H1 (cell line): ENCODE measurements around the gene TBCD. TPM values are rescaled to one million over a fixed set of nuclear protein-coding genes. Genes with fewer than 3 reads are reported as not detected.
A peak's percentile ranks its signal among the peaks of the same experiment; 100 is the strongest.

ENCODE experiments used
- CTCF ChIA-PET: fragments of 300-600 bp; sonication (Branson Sonifier 250); formaldehyde crosslinking; loops from one replicate; lab custom pipeline; 2021; ENCODE audit not compliant: partially characterized antibody; lab: Charles Lee
- POLR2A ChIA-PET: fragments of 300-600 bp; sonication (Branson Sonifier 250); formaldehyde crosslinking; loops from one replicate; lab custom pipeline; 2021; ENCODE audit warnings: inconsistent platforms; ENCODE audit not compliant: partially characterized antibody; lab: Charles Lee
- DNase-seq, 2 experiments: peaks; one replicate each; pipeline versions ENCODE4 v3.0.0 to v3.0.0-alpha.2; 2010 to 2022; ENCODE audit warnings: low spot score in 2 of 2, low read depth in 1 of 2, mixed read lengths in 1 of 2
- FAIRE-seq: peaks from 2 replicates; lab custom pipeline; 2011; peaks lifted over from hg19 to GRCh38; lab: Jason Lieb, UNC
- H2AFZ ChIP-seq: 2 replicates; pipeline ENCODE4 v1.8.1; 2012; ENCODE audit warnings: low read length, inconsistent platforms
- H2AK5ac ChIP-seq: 2 replicates; pipeline ENCODE4 v1.6.1; 2013; ENCODE audit warnings: low read depth, low read length
- H2BK120ac ChIP-seq: replicated peaks from 2 replicates; pipeline ENCODE3; 2013; ENCODE audit warnings: low read depth, low read length, inconsistent platforms
- H2BK12ac ChIP-seq: 2 replicates; pipeline ENCODE4 v1.6.1; 2013; ENCODE audit warnings: low read depth, low read length
- H2BK15ac ChIP-seq: 2 replicates; pipeline ENCODE4 v1.6.1; 2013; ENCODE audit warnings: low read length
- H2BK20ac ChIP-seq: 2 replicates; pipeline ENCODE4 v1.6.1; 2013; ENCODE audit warnings: low read length
- H2BK5ac ChIP-seq: 2 replicates; pipeline ENCODE4 v1.6.1; 2013; ENCODE audit warnings: low read depth, low read length
- H3K14ac ChIP-seq: 2 replicates; pipeline ENCODE4 v1.6.1; 2013; ENCODE audit warnings: inconsistent platforms; ENCODE audit not compliant: insufficient read length
- H3K18ac ChIP-seq: 2 replicates; pipeline ENCODE4 v1.6.1; 2013; ENCODE audit warnings: low read length; ENCODE audit errors: extremely low read depth
- H3K23ac ChIP-seq: 2 replicates; pipeline ENCODE4 v1.6.1; 2013; ENCODE audit warnings: inconsistent platforms; ENCODE audit not compliant: insufficient read length
- H3K23me2 ChIP-seq: 2 replicates; pipeline ENCODE4 v1.6.1; 2013; ENCODE audit warnings: low read depth, low read length
- H3K27ac ChIP-seq: 2 replicates; pipeline ENCODE4 v1.6.1; 2011; ENCODE audit warnings: low read depth, low read length, inconsistent platforms
- H3K27me3 ChIP-seq, 4 experiments: replicated peaks in 1 of 4; 1 replicate in 1 of 4; 2 replicates in 3 of 4; pipeline versions ENCODE4 v1.6.1 to v1.8.1; 2011 to 2013; ENCODE audit warnings: low read length in 3 of 4, mild to moderate bottlenecking in 3 of 4, inconsistent platforms in 2 of 4, mixed read lengths in 2 of 4, moderate library complexity in 1 of 4; ENCODE audit not compliant: control insufficient read depth in 3 of 4, insufficient read depth in 3 of 4; ENCODE audit errors: extremely low read depth in 1 of 4
- H3K36me3 ChIP-seq, 4 experiments: 2 replicates each; pipeline versions ENCODE4 v1.6.1 to v1.8.1; 2011 to 2013; ENCODE audit warnings: mild to moderate bottlenecking in 4 of 4, low read length in 3 of 4, moderate library complexity in 2 of 4, control low read depth in 1 of 4, inconsistent platforms in 1 of 4; ENCODE audit not compliant: insufficient read depth in 4 of 4, control insufficient read depth in 2 of 4
- H3K4ac ChIP-seq: replicated peaks from 2 replicates; pipeline ENCODE3; 2013; ENCODE audit warnings: low read length, low read depth, mixed read lengths, inconsistent platforms; ENCODE audit not compliant: insufficient read length
- H3K4me1 ChIP-seq, 4 experiments: replicated peaks in 1 of 4; 1 replicate in 1 of 4; 2 replicates in 3 of 4; pipeline versions ENCODE4 v1.6.1 to v1.8.1; 2011 to 2013; ENCODE audit warnings: low read length in 3 of 4, inconsistent platforms in 2 of 4, mixed read lengths in 1 of 4; ENCODE audit not compliant: insufficient read depth in 4 of 4, control insufficient read depth in 3 of 4
- H3K4me2 ChIP-seq, 2 experiments: 2 replicates each; pipeline versions ENCODE4 v1.6.1 to v1.8.1; 2011 to 2013; ENCODE audit warnings: low read depth in 2 of 2, low read length in 2 of 2, control low read depth in 1 of 2, inconsistent platforms in 1 of 2, mild to moderate bottlenecking in 1 of 2; ENCODE audit not compliant: insufficient read depth in 1 of 2
- H3K4me3 ChIP-seq, 4 experiments: fragments of 200-600, 300-600 bp in 1 of 4; sonication (generic), shearing (Covaris generic), sonication (Bioruptor Twin) in 1 of 4; 2 replicates each; pipeline versions ENCODE4 v1.5.1 to v1.8.1; 2011 to 2016; ENCODE audit warnings: low read length in 4 of 4, low read depth in 3 of 4, control low read depth in 2 of 4, inconsistent platforms in 2 of 4, mild to moderate bottlenecking in 2 of 4, mixed read lengths in 1 of 4, moderate library complexity in 1 of 4; ENCODE audit not compliant: insufficient read depth in 2 of 4; ENCODE audit errors: extremely low read depth in 1 of 4
- H3K56ac ChIP-seq: replicated peaks from 2 replicates; pipeline ENCODE3; 2013; ENCODE audit warnings: low read depth, mild to moderate bottlenecking, mixed read lengths, low read length, inconsistent platforms; ENCODE audit not compliant: insufficient read length
- H3K79me1 ChIP-seq: 2 replicates; pipeline ENCODE4 v1.6.1; 2013; ENCODE audit warnings: low read depth, low read length, control low read depth
- H3K79me2 ChIP-seq, 2 experiments: 2 replicates each; pipeline versions ENCODE4 v1.6.1 to v1.8.1; 2012 to 2013; ENCODE audit warnings: low read length in 2 of 2, mild to moderate bottlenecking in 2 of 2, inconsistent platforms in 1 of 2; ENCODE audit not compliant: insufficient read depth in 2 of 2, control insufficient read depth in 1 of 2
- H3K9ac ChIP-seq, 4 experiments: replicated peaks in 1 of 4; 1 replicate in 1 of 4; 2 replicates in 3 of 4; pipeline versions ENCODE4 v1.6.1 to v1.8.1; 2011 to 2013; ENCODE audit warnings: low read depth in 3 of 4, low read length in 3 of 4, control low read depth in 2 of 4, mild to moderate bottlenecking in 2 of 4, moderate library complexity in 2 of 4, inconsistent platforms in 1 of 4; ENCODE audit errors: extremely low read depth in 1 of 4
- H3K9me3 ChIP-seq, 2 experiments: 2 replicates each; pipeline versions ENCODE4 v1.6.1 to v1.8.1; 2012 to 2013; ENCODE audit warnings: mild to moderate bottlenecking in 2 of 2, moderate library complexity in 2 of 2, control low read depth in 1 of 2, inconsistent platforms in 1 of 2, low read depth in 1 of 2, low read length in 1 of 2, mixed read lengths in 1 of 2; ENCODE audit not compliant: insufficient read depth in 2 of 2
- H4K20me1 ChIP-seq, 2 experiments: replicated peaks in 1 of 2; 2 replicates each; pipeline versions ENCODE3 to v1.8.1; 2011 to 2013; ENCODE audit warnings: inconsistent platforms in 2 of 2, low read length in 2 of 2, mild to moderate bottlenecking in 1 of 2; ENCODE audit not compliant: insufficient read depth in 2 of 2, control insufficient read depth in 1 of 2
- H4K5ac ChIP-seq: 2 replicates; pipeline ENCODE4 v1.6.1; 2013; ENCODE audit warnings: low read length, low read depth, mixed read lengths, inconsistent platforms; ENCODE audit not compliant: insufficient read length
- H4K8ac ChIP-seq: 2 replicates; pipeline ENCODE4 v1.8.0; 2013; ENCODE audit warnings: mild to moderate bottlenecking, moderate library complexity, low read length, inconsistent platforms; ENCODE audit not compliant: insufficient read depth; ENCODE audit errors: extremely low read depth
- H4K91ac ChIP-seq: replicated peaks from 2 replicates; pipeline ENCODE3; 2013; ENCODE audit warnings: low read length, mixed read lengths, inconsistent platforms; ENCODE audit not compliant: insufficient read length
- CBX5 ChIP-seq: fragments of 300-800, 300-1000 bp; sonication (generic); IDR thresholded peaks from 2 replicates; pipeline ENCODE4 v1.7.1; 2016; ENCODE audit warnings: antibody characterized with exemption, low read length, low read depth
- GABPA ChIP-seq: IDR thresholded peaks from 2 replicates; pipeline ENCODE4 v1.6.1; 2011; ENCODE audit warnings: mild to moderate bottlenecking, low read length, moderate library complexity, borderline replicate concordance; ENCODE audit not compliant: insufficient read depth
- GTF2F1 ChIP-seq: IDR thresholded peaks from 2 replicates; pipeline ENCODE4 v1.6.1; 2012; ENCODE audit warnings: low read depth, low read length, improper control_type of control experiment, borderline replicate concordance
- KDM5A ChIP-seq: fragments of 200-600 bp; IDR thresholded peaks from 2 replicates; pipeline ENCODE4 v1.7.1; 2012; ENCODE audit warnings: mild to moderate bottlenecking, low read length, inconsistent platforms, mixed read lengths
- SIN3A ChIP-seq, 2 experiments: IDR thresholded peaks in 1 of 2; conservative IDR thresholded peaks in 1 of 2; 2 replicates each; pipeline ENCODE4 v1.6.1; 2011 to 2012; ENCODE audit warnings: low read length in 2 of 2, improper control_type of control experiment in 1 of 2, low read depth in 1 of 2, mild to moderate bottlenecking in 1 of 2
- WGBS, 2 experiments: shearing (Covaris generic) in 1 of 2; methylation state at CpG; one replicate each; pipeline versions ENCODE4 v1.1.6 to v1.1.7; 2013 to 2015; ENCODE audit warnings: low lambda C conversion rate in 2 of 2, mixed read lengths in 2 of 2, inconsistent platforms in 1 of 2, low coverage in 1 of 2, missing lambda C conversion rate in 1 of 2; ENCODE audit not compliant: insufficient replicate concordance in 2 of 2, insufficient coverage in 1 of 2, insufficient read length in 1 of 2; ENCODE audit errors: extremely low coverage in 1 of 2, missing lambda C conversion rate in 1 of 2; 5-methylcytosine and 5-hydroxymethylcytosine counted together
- polyA plus RNA-seq, 7 experiments: library from polyadenylated mRNA; depleted of rRNA in 3 of 7; stranded (reverse) in 5 of 7; unstranded in 2 of 7; fragments of >200 nt in 5 of 7; fragments of 200-250 nt in 2 of 7; gene quantifications; 1 replicate in 5 of 7; 2 replicates in 1 of 7; 4 replicates in 1 of 7; pipeline versions ENCODE4 v1.2.1 to v1.2.3, GENCODE V29; 2011 to 2013; ENCODE audit warnings: missing spikeins in 2 of 7, mixed read lengths in 2 of 7
- total RNA-seq: library from RNA; stranded (reverse); fragmentation: NEBNext Ultra II Directional; extraction: Animal tissue kit (Norgen Biotek cat#: 25700); gene quantifications from 2 replicates; pipeline ENCODE4 v1.2.1, GENCODE V29; 2021
- TF ChIP-seq, protein P1 (sequence below), 3 experiments: IDR thresholded peaks; 1 replicate in 2 of 3; 2 replicates in 1 of 3; pipeline versions ENCODE4 v1.5.1 to v1.6.1; 2011; ENCODE audit warnings: low read length in 3 of 3, mild to moderate bottlenecking in 3 of 3, inconsistent platforms in 2 of 3, low read depth in 1 of 3, moderate library complexity in 1 of 3; ENCODE audit not compliant: insufficient read depth in 1 of 3; ENCODE audit errors: control extremely low read depth in 1 of 3
- TF ChIP-seq, protein P2 (sequence below): IDR thresholded peaks from 2 replicates; pipeline ENCODE4 v1.6.1; 2012; ENCODE audit warnings: inconsistent platforms

The TBCD gene
- total and polyA plus RNA-seq, 2 of the 8 experiments (the other 6 are each of a cell fraction or from before 2014, with no cell fraction given): 118 to 162 TPM

DNA sequence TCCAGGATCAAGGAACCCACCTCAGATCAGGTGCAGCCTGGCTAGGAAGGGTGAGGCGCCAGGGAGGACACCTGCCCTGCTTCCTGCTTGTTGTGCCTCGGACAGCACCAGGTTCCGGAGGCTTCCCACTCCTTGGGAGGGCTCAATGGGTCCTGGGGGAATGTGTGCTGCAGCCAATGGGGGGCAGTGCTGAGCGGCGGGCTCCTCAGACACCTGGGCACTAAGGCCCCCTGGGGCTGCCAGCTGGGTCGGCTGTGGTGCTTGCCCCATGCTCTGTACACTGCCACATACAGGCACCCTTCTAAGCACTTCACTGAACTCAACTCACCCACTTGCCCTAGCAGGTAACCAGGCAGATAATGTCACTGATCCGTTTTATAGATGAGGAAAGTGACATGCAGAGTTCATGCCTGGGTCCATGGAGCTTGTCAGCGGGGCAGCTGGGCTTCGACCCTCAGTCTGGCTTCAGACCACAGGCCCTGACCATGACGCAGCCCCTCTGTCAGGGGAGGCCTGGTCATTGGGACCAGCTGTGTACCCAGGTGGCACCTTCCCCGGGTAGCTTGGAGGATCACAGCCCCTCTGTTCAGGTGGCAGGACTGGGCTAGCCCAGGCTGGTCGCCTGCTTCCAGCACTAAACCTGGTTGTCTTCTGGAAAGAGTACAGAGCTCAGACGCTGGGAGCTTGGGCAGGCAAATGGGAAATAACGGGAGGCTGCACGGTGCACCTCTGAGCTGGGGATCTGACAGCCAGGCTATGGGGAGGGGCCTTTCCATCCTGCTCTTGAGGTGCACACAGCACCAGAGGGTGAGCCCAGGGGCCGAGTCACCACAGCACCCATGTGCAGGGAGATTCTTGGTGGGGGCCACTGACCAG lies 8.3 kb upstream of the TBCD start:
- no peak overlapping the region for H3K4me2 ChIP-seq
- no peak overlapping the region for H3K4ac ChIP-seq
- H4K91ac ChIP-seq: no peak overlapping the region
- no peak overlapping the region for H3K9ac ChIP-seq
- H3K9me3 ChIP-seq: peaks cover 17 to 24% of the 10 kb centered on the region in 2 experiments
- no peak overlapping the region for H3K18ac ChIP-seq
- H2BK120ac ChIP-seq: no peak overlapping the region
- peaks cover 0 to 28% (median 15%) of the 10 kb centered on the region in 4 experiments; a peak in 7 of 8 replicates for H3K36me3 ChIP-seq
- peaks cover 2% of the 10 kb centered on the region for H3K79me1 ChIP-seq
- H2BK15ac ChIP-seq: no peak overlapping the region
- H3K27ac ChIP-seq: no peak overlapping the region
- H3K4me3 ChIP-seq: no peak overlapping the region
- peak overlapping the region; percentile 44; the same call in 1 of the 2 replicates for H2BK5ac ChIP-seq
- H2BK20ac ChIP-seq: no peak overlapping the region
- 86% methylated on average over 16 of the region's 16 CpGs; no CpG with 5 or more reads in 1 of the 2 experiments for WGBS, 2 experiments
- ChIA-PET CTCF (interaction anchor here (0.8 to 2.2 kb wide), 9 partner anchors 10 to 75 kb away, joined by 3 to 9 read pairs (median 5); no protein-coding TSS in a partner anchor), POLR2A (interaction anchor here (0.7 to 1.2 kb wide), 3 partner anchors 24 to 41 kb away, joined by 3 read pairs; no protein-coding TSS in a partner anchor)
- no peak overlapping the region for H2AFZ ChIP-seq
- H3K56ac ChIP-seq: no peak overlapping the region
- peak overlapping the region; percentile 2; the same call in 1 of the 2 replicates for H4K8ac ChIP-seq
- no peaks in the 10 kb centered on the region for H3K4me1 ChIP-seq
- H3K14ac ChIP-seq: no peak overlapping the region
- H4K5ac ChIP-seq: no peak overlapping the region
- no peaks in the 10 kb centered on the region; a peak in 1 of 7 replicates for H3K27me3 ChIP-seq
- H2BK12ac ChIP-seq: no peak overlapping the region
- no peak for DNase-seq
- no peak overlapping the region for H2AK5ac ChIP-seq
- no peaks in the 10 kb centered on the region for H4K20me1 ChIP-seq
- no peaks in the 10 kb centered on the region for H3K23me2 ChIP-seq
- no peak for FAIRE-seq
- no peaks in the 10 kb centered on the region for H3K79me2 ChIP-seq
- H3K23ac ChIP-seq: no peak overlapping the region
- TF ChIP-seq CBX5 (no peak), GABPA (0 out of 2 replicates have a peak, but pooled peaks have one; percentile 20), KDM5A (no peak), SIN3A (conservative IDR thresholded peaks at IDR 0.05 in 1 of 2, IDR thresholded peaks at IDR 0.05 in 1 of 2; ENCODE audit: low read depth in 1 of 2, low read length in 2 of 2) (no peak), GTF2F1 (no peak)
- TF ChIP-seq, protein P1, sequence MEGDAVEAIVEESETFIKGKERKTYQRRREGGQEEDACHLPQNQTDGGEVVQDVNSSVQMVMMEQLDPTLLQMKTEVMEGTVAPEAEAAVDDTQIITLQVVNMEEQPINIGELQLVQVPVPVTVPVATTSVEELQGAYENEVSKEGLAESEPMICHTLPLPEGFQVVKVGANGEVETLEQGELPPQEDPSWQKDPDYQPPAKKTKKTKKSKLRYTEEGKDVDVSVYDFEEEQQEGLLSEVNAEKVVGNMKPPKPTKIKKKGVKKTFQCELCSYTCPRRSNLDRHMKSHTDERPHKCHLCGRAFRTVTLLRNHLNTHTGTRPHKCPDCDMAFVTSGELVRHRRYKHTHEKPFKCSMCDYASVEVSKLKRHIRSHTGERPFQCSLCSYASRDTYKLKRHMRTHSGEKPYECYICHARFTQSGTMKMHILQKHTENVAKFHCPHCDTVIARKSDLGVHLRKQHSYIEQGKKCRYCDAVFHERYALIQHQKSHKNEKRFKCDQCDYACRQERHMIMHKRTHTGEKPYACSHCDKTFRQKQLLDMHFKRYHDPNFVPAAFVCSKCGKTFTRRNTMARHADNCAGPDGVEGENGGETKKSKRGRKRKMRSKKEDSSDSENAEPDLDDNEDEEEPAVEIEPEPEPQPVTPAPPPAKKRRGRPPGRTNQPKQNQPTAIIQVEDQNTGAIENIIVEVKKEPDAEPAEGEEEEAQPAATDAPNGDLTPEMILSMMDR (IDR thresholded peaks at IDR 0.05; ENCODE audit: control extremely low read depth in 1 of 3, insufficient read depth in 1 of 3, low read depth in 1 of 3, low read length in 3 of 3): peak; percentile 30 to 58 (median 47); a peak in 3 of 4 replicates
- TF ChIP-seq, protein P2, sequence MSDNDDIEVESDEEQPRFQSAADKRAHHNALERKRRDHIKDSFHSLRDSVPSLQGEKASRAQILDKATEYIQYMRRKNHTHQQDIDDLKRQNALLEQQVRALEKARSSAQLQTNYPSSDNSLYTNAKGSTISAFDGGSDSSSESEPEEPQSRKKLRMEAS: no peak
